Measurements from ENCODE around the gene CACNG7. TPM values are rescaled to one million over a fixed set of nuclear protein-coding genes. Genes with fewer than 3 reads are reported as not detected.
"Not testable (repeated sequence)": the region's sequence is repeated elsewhere in the genome, so short reads cannot be mapped to it uniquely, and the experiment has no call there.

The CACNG7 gene, protein sequence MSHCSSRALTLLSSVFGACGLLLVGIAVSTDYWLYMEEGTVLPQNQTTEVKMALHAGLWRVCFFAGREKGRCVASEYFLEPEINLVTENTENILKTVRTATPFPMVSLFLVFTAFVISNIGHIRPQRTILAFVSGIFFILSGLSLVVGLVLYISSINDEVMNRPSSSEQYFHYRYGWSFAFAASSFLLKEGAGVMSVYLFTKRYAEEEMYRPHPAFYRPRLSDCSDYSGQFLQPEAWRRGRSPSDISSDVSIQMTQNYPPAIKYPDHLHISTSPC
- total RNA-seq = not detected

DNA sequence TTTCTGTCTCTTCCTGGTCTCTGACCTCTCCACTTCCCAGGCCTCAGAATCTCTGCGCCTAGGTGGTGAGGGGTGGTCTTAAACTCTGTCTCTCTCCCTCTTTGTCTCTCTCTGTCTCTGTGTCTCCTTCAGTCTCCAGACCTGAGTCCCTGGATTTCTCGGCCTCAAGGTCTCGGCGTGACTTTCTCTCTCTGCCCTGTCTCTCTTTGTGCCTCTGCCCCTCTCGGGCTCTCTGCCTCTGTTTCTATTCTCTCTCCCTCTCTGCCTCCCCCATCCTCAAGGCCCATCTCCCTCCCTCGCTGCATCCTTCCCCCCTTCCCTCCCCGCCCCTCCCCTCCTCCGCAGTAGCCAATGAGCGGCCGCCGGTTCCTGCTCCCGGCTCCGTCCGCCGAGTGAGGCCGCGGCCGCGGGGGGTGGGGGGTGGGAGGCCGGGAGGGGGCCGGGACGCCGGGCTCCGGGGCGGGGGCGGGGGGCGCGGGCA is at the start of gene CACNG7:
Gene CACNG7 (plus strand): TSS at position 344 of the 481 bp plus-strand sequence. CDS start 3,554 bp downstream, outside the sequence.
- no peak for DNase-seq
- Mint-ChIP-seq H3K9me3 (no peaks in the 10 kb centered on the region), H3K36me3 (ENCODE audit: low read depth) (no peaks in the 10 kb centered on the region), H3K27ac (no peak within 1 kb of the TSS), H3K4me3 (no peak within 1 kb of the TSS), H3K27me3 (peaks cover 64% of the 10 kb centered on the region), H3K4me1 (peaks cover 38% of the 10 kb centered on the region)
- POLR2A ChIA-PET = no interaction called here
- CTCF ChIA-PET = interaction anchor here (1.3 kb wide), 1 partner anchor 8 kb away, joined by 4 read pairs; no protein-coding TSS in a partner anchor

DNA sequence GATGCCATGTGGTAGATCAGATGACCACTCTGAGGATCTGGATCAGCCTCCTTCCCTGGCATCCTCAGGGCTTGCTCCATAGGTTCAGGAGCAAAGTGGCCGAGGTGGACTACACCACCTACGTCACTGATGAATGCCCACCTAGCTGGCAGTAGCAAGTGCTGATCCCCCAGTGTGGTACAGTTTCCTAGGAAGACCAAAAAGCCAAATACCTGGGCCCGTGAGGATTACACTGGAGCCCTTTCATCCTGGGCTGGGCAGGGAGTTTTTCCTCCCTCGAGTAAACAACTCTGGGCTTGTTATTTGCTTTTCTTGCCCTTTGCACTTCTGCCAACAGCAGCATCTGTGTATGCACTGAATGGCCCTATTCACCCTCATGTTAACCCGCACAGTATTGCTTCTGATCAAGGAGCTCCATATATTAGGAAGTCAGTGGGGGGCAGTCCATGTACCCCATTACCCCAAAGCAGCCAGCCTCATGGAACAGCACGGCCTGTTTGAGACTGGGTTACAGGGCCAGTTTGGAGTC is 44.7 kb upstream of the CACNG7 start:
- DNase-seq = no peak
- POLR2A ChIA-PET = interaction anchor here (1.2 kb wide), 1 partner anchor 10 kb away, joined by 5 read pairs; no protein-coding TSS in a partner anchor
- Mint-ChIP-seq H3K9me3 (no peaks in the 10 kb centered on the region), H3K4me3 (no peak overlapping the region), H3K4me1 (peaks cover 28% of the 10 kb centered on the region), H3K36me3 (ENCODE audit: low read depth) (peaks cover 5% of the 10 kb centered on the region), H3K27me3 (peaks cover 2% of the 10 kb centered on the region), H3K27ac (no peak overlapping the region)
- CTCF ChIA-PET = interaction anchor here (0.6 to 1.2 kb wide), 2 partner anchors 11 to 392 kb away, joined by 3 to 4 read pairs; no protein-coding TSS in a partner anchor

DNA sequence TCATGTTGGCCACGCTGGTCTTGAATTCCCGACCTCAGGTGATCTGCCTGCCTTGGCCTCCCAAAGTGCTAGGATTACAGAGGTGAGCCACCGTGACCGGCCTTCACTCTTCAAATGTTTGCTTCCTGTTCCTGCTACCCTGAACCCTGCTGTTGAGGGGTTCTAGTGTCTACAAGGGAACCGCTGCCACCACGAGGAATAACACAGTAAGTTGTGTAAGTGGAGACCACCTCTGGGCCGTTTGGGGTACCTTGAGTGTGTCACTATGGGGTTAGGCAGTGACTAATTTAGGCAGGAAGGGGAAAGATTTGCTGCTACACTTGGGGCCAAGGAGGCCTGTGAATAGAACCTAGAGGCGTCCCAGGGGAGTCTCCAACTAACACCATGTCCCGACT is 43.6 kb upstream of the CACNG7 start:
- peak overlapping the region; percentile 97 for H3K4me3 Mint-ChIP-seq
- H3K36me3 Mint-ChIP-seq (ENCODE audit: low read depth) = peaks cover 9% of the 10 kb centered on the region
- CTCF ChIA-PET = interaction anchor here (0.9 to 3.5 kb wide), 6 partner anchors 11 to 333 kb away, joined by 3 to 31 read pairs (median 4); partner anchors contain the start of gene PRKCG
- peaks cover 33% of the 10 kb centered on the region for H3K4me1 Mint-ChIP-seq
- H3K27ac Mint-ChIP-seq = peak overlapping the region; percentile 90
- POLR2A ChIA-PET = interaction anchor here (0.8 to 4.0 kb wide), 7 partner anchors 9 to 272 kb away, joined by 3 to 49 read pairs (median 3); partner anchors contain the start of gene CNOT3
- peaks cover 2% of the 10 kb centered on the region for H3K27me3 Mint-ChIP-seq
- peak; percentile 30 for DNase-seq
- no peaks in the 10 kb centered on the region for H3K9me3 Mint-ChIP-seq

DNA sequence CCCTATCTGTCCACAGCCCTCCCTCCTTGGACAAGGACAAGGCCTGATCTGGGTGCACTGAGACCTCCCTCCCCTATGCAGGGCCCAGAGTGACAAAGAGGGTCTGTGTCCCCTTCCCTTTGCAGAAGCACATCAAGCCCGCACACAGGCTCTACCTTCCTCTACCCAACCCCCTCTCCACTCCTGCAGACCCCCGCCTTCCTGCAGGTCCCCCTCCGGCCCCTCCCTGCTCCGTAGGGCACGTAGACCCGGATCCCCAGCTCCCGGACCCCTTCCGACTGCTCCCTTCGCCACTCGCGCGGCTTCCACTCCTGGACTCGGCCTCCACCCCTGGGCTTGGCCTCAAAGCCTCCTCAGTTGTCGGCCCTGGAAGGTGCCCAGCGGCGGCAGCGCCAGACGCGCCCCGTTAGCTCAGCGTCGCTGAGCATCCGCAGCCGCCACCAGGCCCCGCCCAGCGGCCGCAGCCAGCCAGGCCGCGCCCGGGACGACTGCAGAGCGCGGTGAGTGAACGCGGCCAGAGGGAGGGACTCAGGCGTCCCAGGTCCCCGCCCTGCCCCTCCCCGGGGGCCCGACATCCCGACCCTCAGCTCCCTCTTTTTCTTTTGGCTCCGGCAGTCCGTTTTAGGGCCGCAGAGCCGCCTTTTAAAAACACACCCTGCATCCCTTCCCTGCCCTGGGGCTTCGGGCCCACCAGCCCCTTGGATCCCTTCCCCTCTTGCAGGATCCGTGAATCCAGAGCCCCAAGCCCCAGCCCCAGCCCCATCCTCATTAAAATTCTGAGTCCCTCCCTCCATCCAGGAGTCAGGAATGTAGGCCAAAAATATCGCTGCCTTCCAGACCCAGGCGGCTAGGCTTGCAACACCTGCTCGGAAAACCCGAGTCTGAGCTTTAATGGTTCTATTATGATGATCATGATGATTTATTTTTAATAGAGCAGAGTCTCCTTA is 42.9 kb upstream of the CACNG7 start:
- no peaks in the 10 kb centered on the region for H3K9me3 Mint-ChIP-seq
- peaks cover 38% of the 10 kb centered on the region for H3K4me1 Mint-ChIP-seq
- CTCF ChIA-PET = interaction anchor here (0.6 to 3.5 kb wide), 11 partner anchors 12 to 332 kb away, joined by 3 to 31 read pairs (median 4); partner anchors contain the start of genes CNOT3 and PRKCG
- H3K36me3 Mint-ChIP-seq (ENCODE audit: low read depth) = peaks cover 14% of the 10 kb centered on the region
- peak overlapping the region; percentile 97 for H3K4me3 Mint-ChIP-seq
- H3K27me3 Mint-ChIP-seq = peaks cover 2% of the 10 kb centered on the region
- POLR2A ChIA-PET = interaction anchor here (0.8 to 4.0 kb wide), 10 partner anchors 9 to 532 kb away, joined by 3 to 49 read pairs (median 4); partner anchors contain the start of genes CNOT3, PRKCG and TSEN34
- H3K27ac Mint-ChIP-seq = peak overlapping the region; percentile 90
- peak; percentile 80 for DNase-seq

DNA sequence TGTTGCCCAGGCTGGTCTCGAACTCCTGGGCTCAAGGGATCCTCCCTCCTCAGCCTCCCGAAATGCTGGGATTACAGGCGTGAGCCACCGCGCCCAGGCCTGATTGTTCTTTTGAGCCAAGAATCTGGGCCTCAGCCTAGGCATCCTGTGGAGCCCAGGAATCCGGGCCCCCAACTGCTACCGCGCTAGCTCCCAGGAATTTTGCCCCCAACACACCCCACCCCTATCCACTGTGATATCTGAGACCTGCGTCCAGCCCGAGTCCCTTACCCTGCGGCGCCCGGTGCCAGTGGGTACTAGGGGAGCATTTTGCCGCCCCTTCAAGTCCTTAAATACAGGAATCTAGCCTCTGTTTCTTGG is 42.2 kb upstream of the CACNG7 start:
- Mint-ChIP-seq H3K4me3 (peak overlapping the region; percentile 97), H3K4me1 (peaks cover 43% of the 10 kb centered on the region), H3K36me3 (ENCODE audit: low read depth) (peaks cover 20% of the 10 kb centered on the region), H3K27me3 (peaks cover 2% of the 10 kb centered on the region), H3K9me3 (no peaks in the 10 kb centered on the region), H3K27ac (peak overlapping the region; percentile 90)
- ChIA-PET CTCF (interaction anchor here (0.7 to 3.5 kb wide), 8 partner anchors 12 to 270 kb away, joined by 3 to 31 read pairs (median 4); partner anchors contain the start of gene CNOT3), POLR2A (interaction anchor here (1.0 to 4.0 kb wide), 7 partner anchors 10 to 324 kb away, joined by 4 to 49 read pairs (median 11); partner anchors contain the start of genes PRKCG and TSEN34)
- no peak for DNase-seq

DNA sequence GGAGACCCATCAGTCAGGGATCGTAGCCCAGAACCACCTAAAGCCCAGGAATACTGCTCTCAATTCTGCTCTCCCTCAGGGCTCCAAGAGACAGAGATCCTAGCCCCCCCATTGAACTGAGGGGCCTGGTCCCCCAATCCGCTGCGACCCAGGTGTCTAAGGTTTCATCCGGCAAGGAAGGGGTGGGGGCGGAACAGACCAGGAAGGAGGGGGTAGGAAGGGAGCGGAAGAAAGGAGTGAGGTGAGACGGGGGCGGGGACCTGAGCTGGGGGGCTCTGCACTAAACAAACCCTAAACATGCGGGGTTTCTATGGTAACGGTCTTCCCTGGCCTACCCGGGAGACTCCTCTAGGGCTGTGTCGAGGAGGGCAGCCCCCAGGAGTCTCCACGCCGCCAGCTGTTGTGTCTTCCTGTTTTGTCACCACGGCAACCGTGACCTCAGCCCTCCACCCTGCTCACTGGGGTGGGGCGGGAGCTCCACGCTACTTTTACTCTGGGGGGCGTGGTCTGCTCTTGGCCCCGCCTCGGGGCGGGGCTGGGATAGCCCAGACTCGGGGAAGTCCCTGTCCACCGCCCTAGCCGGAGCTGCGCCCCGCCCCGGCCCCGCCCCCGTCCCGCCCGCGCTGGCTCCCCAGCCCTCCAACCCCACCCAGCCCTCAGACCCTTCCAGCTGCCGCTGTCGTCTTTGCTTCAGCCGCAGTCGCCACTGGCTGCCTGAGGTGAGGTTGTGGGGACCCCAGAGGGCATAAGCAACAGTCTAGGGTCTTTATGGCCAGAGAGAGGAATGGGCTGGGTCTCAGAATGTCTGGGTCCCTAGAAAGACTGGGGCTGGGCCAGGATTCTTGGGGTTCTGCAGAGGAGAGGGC is 41.6 kb upstream of the CACNG7 start, which contains the start of gene MYADM:
Gene MYADM (plus strand): TSS at position 659 of the 866 bp plus-strand sequence. CDS start 5,647 bp downstream, outside the sequence.
- Mint-ChIP-seq H3K9me3 (no peaks in the 10 kb centered on the region), H3K27me3 (peaks cover 2% of the 10 kb centered on the region), H3K27ac (peak within 1 kb of the TSS; percentile 90)

DNA sequence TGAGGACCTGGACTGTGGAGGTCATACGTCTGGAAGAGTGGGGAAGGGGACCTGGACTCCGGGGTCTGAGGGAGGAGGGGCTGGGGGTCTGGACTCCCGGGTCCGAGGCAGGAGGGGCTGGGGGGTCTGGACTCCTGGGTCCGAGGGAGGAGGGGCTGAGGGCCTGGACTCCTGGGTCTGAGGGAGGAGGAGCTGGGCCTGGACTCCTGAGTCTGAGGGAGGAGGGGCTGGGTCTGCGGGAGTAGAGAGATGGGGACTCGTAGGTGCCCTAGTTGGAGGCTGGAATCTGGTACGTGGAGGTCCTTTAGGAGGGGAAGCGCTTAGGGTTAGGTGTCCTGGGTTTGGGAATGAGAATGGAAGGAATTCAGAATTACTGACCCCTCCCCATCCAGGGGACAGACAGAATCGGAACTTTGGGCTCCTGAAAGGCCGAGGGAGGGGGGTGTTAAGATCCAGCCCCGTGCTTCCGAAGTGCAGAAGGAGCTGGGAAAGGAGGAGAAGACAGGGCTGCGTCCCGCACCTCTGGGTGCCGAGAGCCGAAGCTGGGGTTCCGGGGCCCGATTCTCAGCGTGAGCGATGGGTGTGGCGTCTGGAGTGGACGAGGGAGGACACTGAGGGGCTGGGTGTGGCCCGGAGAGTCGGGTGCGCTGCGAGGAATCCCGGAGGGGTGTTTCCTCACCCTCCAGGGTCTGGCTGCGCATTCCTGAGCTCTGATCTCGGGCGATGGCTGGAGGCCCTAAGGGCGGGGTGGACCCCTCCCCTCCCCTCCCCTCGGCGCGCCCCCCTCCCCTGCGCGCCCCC is 40.8 kb upstream of the CACNG7 start:
- H3K27me3 Mint-ChIP-seq = no peaks in the 10 kb centered on the region

More for the DNA sequence above, 41.6 kb upstream of the CACNG7 start, which contains the start of gene MYADM:
- DNase-seq = peak; percentile 100
- H3K4me3 Mint-ChIP-seq = peak within 1 kb of the TSS; percentile 97
- ChIA-PET CTCF (interaction anchor here (0.9 to 3.5 kb wide), 7 partner anchors 9 to 163 kb away, joined by 3 to 31 read pairs (median 4); partner anchors contain the start of gene PRKCG), POLR2A (interaction anchor here (0.8 to 4.0 kb wide), 9 partner anchors 8 to 324 kb away, joined by 3 to 49 read pairs (median 10); partner anchors contain the start of genes PRKCG and TSEN34)
- H3K4me1 Mint-ChIP-seq = peaks cover 43% of the 10 kb centered on the region
- peaks cover 21% of the 10 kb centered on the region for H3K36me3 Mint-ChIP-seq (ENCODE audit: low read depth)

DNA sequence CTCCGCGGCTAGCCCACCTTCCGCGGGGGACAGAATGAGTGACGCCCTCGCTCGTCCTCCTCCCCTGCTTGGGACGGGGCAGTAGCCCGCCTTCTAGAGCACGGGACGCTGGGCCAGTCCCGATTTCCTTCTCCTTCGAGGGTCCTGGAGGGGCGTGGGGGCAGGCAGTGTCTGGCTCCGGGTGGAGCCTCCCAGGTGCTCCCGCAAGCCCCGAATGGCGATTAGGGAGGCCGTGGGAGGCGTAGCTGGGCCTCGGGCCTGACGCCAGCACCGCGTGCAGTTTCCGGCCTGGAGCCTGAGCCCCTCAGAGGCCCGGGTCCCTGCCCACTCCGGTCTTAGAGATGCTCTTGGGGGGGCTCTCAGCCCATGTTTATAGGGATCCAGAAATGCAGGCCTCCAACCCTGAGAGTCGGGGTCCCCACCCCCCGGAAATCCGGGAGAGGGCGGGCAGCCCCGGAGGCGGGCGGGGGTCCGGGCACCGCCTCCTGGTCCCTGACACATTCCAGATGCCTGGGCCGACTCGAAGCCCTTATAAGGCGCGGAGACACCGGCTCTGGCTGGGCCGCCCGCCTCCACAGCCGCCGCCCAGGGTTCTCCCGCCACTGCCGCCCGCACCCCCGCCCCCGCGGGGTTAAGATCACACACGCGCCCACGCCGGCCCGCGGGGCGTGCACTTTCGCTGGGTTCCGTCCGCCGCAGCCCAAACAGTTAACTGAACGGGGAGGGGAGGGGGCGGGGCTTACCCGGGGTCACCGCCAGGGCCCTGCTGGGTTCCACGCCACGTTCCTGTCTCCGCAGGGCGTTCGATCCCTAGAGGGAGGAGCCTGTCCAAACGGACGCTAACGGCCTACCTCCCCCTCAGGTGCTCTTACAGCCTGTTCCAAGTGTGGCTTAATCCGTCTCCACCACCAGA is 39.9 kb upstream of the CACNG7 start:
- CTCF ChIA-PET = interaction anchor here (0.9 to 1.1 kb wide), 2 partner anchors 17 to 161 kb away, joined by 3 to 5 read pairs; no protein-coding TSS in a partner anchor
- Mint-ChIP-seq H3K36me3 (ENCODE audit: low read depth) (peaks cover 36% of the 10 kb centered on the region), H3K9me3 (no peaks in the 10 kb centered on the region), H3K4me3 (peak overlapping the region; percentile 97), H3K27me3 (no peaks in the 10 kb centered on the region), H3K27ac (peak overlapping the region; percentile 81), H3K4me1 (peaks cover 59% of the 10 kb centered on the region)
- POLR2A ChIA-PET = interaction anchor here (0.6 to 4.0 kb wide), 5 partner anchors 8 to 36 kb away, joined by 3 to 49 read pairs (median 10); partner anchors contain the start of gene PRKCG
- peak; percentile 92 for DNase-seq

More for the DNA sequence above, 40.8 kb upstream of the CACNG7 start:
- Mint-ChIP-seq H3K4me3 (peak overlapping the region; percentile 97), H3K9me3 (no peaks in the 10 kb centered on the region), H3K4me1 (peaks cover 51% of the 10 kb centered on the region), H3K27ac (peak overlapping the region; percentile 80), H3K36me3 (ENCODE audit: low read depth) (peaks cover 27% of the 10 kb centered on the region)
- ChIA-PET POLR2A (interaction anchor here (0.6 to 4.0 kb wide), 10 partner anchors 8 to 323 kb away, joined by 3 to 49 read pairs (median 8); partner anchors contain the start of genes PRKCG and TSEN34), CTCF (interaction anchor here (0.9 to 3.5 kb wide), 6 partner anchors 8 to 162 kb away, joined by 3 to 31 read pairs (median 4); partner anchors contain the start of gene PRKCG)
- peak; percentile 59 for DNase-seq

DNA sequence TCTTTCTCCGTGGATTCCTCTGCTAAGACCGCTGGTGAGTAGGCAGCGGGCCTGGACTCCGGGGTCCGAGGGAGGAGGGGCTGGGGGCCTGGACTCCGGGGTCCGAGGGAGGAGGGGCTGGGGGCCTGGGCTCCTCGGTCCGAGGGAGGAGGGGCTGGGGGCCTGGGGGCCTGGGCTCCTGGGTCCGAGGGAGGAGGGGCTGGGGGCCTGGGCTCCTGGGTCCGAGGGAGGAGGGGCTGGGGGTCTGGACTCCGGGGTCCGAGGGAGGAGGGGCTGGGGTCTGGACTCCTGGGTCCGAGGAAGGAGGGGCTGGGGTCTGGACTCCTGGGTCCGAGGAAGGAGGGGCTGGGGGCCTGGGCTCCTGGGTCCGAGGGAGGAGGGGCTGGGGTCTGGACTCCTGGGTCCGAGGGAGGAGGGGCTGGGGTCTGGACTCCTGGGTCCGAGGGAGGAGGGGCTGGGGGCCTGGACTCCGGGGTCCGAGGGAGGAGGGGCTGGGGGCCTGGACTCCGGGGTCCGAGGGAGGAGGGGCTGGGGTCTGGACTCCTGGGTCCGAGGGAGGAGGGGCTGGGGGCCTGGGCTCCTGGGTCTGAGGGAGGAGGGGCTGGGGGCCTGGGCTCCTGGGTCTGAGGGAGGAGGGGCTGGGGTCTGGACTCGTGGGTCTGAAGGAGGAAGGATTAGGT is 39.1 kb upstream of the CACNG7 start:
- H3K27me3 Mint-ChIP-seq, DNase-seq, H3K9me3 Mint-ChIP-seq: not testable (repeated sequence)
- Mint-ChIP-seq H3K4me1 (peaks cover 64% of the 10 kb centered on the region), H3K4me3 (peak overlapping the region; percentile 97), H3K36me3 (ENCODE audit: low read depth) (peaks cover 44% of the 10 kb centered on the region), H3K27ac (peak overlapping the region; percentile 81)
- ChIA-PET CTCF (interaction anchor here (1.9 kb wide), 1 partner anchor 12 kb away, joined by 4 read pairs; the partner anchor contains the start of gene PRKCG), POLR2A (interaction anchor here (1.7 kb wide), 1 partner anchor 18 kb away, joined by 6 read pairs; no protein-coding TSS in a partner anchor)
